ENCODE results near the gene SLC7A4.
A peak's percentile ranks its signal among the peaks of the same experiment; 100 is the strongest.

SLC7A4 gene

DNA sequence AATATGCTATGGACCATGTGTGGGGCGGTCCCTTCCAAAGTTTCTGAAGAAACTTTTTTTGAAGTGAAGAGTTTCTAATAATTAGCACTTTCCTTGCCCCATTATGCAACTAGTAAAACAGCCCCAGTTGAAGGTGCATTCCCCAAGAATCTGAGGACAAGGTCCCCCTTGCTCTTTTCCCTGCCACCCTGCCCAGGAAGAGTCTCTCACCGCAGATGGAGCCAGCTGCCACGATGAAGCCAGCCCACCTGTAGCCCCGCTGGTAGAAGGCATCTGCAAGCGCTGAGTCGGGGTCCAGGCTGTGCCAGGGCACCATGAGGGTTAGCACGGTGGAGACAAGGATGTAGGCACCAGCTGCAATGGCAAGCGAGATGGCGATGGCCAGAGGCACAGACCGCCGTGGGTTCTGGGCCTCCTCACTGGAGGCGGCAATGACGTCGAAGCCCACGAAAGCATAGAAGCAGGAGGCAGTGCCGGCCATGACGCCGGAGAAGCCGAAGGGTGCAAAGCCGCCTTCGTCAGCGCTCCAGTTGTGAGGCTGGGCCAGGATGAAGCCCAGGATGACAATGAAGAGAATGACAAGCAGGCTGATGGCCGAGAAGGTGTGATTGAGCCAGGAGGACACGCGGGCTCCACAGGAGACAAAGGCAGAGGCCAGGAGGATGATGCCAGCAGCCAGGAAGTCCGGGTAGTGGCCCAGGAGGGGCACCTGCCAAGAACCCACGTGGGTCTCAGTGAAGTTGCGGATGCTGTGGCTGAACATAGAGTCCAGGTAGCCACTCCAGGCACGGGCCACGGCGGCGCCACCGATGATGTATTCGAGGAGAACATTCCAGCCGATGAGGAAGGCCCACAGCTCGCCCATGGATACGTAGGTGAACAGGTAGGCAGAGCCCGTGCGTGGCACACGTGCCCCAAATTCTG lies 1.5 kb downstream of the SLC7A4 start:
- no peak overlapping the region for H3K4me3 ChIP-seq (replicated peaks in 1 of 2; ENCODE audit: low read depth in 2 of 2, low read length in 2 of 2)
- DNase-seq (ENCODE audit: low read depth in 2 of 2), result no peak
- TF ChIP-seq, protein P1, sequence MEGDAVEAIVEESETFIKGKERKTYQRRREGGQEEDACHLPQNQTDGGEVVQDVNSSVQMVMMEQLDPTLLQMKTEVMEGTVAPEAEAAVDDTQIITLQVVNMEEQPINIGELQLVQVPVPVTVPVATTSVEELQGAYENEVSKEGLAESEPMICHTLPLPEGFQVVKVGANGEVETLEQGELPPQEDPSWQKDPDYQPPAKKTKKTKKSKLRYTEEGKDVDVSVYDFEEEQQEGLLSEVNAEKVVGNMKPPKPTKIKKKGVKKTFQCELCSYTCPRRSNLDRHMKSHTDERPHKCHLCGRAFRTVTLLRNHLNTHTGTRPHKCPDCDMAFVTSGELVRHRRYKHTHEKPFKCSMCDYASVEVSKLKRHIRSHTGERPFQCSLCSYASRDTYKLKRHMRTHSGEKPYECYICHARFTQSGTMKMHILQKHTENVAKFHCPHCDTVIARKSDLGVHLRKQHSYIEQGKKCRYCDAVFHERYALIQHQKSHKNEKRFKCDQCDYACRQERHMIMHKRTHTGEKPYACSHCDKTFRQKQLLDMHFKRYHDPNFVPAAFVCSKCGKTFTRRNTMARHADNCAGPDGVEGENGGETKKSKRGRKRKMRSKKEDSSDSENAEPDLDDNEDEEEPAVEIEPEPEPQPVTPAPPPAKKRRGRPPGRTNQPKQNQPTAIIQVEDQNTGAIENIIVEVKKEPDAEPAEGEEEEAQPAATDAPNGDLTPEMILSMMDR (IDR thresholded peaks at IDR 0.05; ENCODE audit: low read depth, low read length), result no peak

GRCh38 chr22:21030032-21030431 lies 2.3 kb downstream of the SLC7A4 start:
- TF ChIP-seq, protein P1 (IDR thresholded peaks at IDR 0.05; ENCODE audit: low read depth, low read length), result no peak
- DNase-seq (ENCODE audit: low read depth in 2 of 2), result no peak
- no peak overlapping the region for H3K4me3 ChIP-seq (replicated peaks in 1 of 2; ENCODE audit: low read depth in 2 of 2, low read length in 2 of 2)

- no peak for DNase-seq (ENCODE audit: low read depth in 2 of 2)
- H3K4me3 ChIP-seq (replicated peaks in 1 of 2; ENCODE audit: low read depth in 2 of 2, low read length in 2 of 2), result no peak overlapping the region
- TF ChIP-seq, protein P1 (IDR thresholded peaks at IDR 0.05; ENCODE audit: low read depth, low read length), result no peak
These were observed 2.8 kb downstream of the SLC7A4 start for GRCh38 chr22:21029486-21030025.

DNA sequence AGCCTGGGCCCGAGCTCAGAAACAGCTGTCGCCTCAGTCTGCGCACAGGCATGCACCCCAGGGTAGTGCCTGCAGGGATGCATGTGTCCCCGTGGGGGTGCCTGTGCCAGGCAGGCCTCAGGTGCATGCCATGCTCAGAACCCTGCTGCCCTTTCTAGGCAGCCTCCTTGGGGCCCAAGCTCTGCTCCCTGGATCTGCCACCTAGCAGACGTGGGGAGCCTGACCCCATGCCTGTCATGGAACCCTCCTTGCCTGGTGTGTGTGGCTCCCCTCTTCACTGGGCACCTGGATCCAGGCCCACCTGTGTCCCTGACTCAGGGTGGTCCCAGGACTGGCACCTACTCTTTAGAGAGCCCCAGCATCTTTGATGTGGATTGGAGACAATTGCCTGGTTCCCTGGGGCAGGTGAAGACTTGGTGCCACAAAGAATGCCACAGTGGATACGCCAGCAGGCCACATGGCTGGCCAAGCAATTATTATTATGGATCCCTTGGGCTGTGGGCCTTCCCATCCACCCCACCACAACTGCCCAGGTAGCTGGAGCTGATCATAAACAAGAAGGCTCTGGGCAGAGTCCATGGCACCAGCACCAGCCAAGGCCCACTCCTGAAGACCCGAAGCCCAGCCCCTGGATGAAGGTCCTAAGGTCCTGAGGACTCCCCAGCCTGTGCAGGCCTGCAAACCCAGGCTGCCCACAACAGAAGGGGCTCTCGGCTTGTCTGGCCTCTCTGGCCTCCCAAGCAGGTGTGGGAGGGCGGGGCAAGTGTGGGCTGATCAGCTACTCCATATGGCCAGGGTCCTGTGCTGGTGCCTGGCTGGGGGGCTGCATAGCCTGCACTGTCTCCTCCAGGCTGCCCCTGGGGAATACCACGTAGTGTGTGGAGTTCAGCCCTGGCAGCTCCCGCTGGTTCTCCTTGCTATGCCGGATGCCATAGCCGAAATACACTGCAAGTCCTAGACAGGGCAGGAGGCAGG lies 3.8 kb downstream of the SLC7A4 start:
- no peak for DNase-seq (ENCODE audit: low read depth in 2 of 2)
- TF ChIP-seq, protein P1 (IDR thresholded peaks at IDR 0.05; ENCODE audit: low read depth, low read length), result no peak
- no peak overlapping the region for H3K4me3 ChIP-seq (replicated peaks in 1 of 2; ENCODE audit: low read depth in 2 of 2, low read length in 2 of 2)

- no peak overlapping the region for H3K4me3 ChIP-seq (replicated peaks in 1 of 2; ENCODE audit: low read depth in 2 of 2, low read length in 2 of 2)
- TF ChIP-seq, protein P1 (IDR thresholded peaks at IDR 0.05; ENCODE audit: low read depth, low read length), result no peak
- peak; percentile 29 to 79 for DNase-seq (ENCODE audit: low read depth in 2 of 2)
These were observed 5.3 kb downstream of the SLC7A4 start for GRCh38 chr22:21026783-21027692.
